PC-9 (cell line): Measurements from ENCODE around the gene ARHGEF28. TPM values are rescaled to one million over a fixed set of nuclear protein-coding genes. Genes with fewer than 3 reads are reported as not detected.

Source experiments
- BruUV-seq: library from RNA; stranded (reverse); fragments of 400-500 nt; replicated peaks from 2 replicates; lab custom pipeline; 2021; lab: Mats Ljungman, UMichigan
- CTCF ChIA-PET: fragments of 300-600 bp; sonication (Branson Sonifier 250); formaldehyde crosslinking; loops from one replicate; lab custom pipeline; 2022; ENCODE audit warnings: antibody characterized with exemption; lab: Charles Lee
- POLR2A ChIA-PET: fragments of 300-600 bp; sonication (Branson Sonifier 250); formaldehyde crosslinking; loops from one replicate; lab custom pipeline; 2022; ENCODE audit warnings: antibody characterized with exemption; ENCODE audit not compliant: unreplicated experiment; lab: Charles Lee
- DNase-seq, 2 experiments: peaks; one replicate each; pipeline versions ENCODE4 v3.0.0 to v3.0.0-alpha.2; 2015 to 2022; ENCODE audit warnings: mixed read lengths in 1 of 2
- H2AFZ ChIP-seq: fragments of 200-600 bp; sonication (generic); 2 replicates; pipeline ENCODE4 v1.8.1; 2017; ENCODE audit warnings: antibody characterized with exemption
- H3F3A ChIP-seq: fragments of 200-600 bp; sonication (generic); 2 replicates; pipeline ENCODE4 v1.8.1; 2017; ENCODE audit warnings: antibody characterized with exemption, mild to moderate bottlenecking, low read depth; ENCODE audit not compliant: insufficient read depth
- H3K27ac ChIP-seq: fragments of 200-600 bp; sonication (generic); 2 replicates; pipeline ENCODE4 v1.6.1; 2016; ENCODE audit warnings: mixed run types
- H3K27me3 ChIP-seq: fragments of 200-600 bp; sonication (generic); 2 replicates; pipeline ENCODE4 v1.6.1; 2016; ENCODE audit warnings: low read depth, mixed run types; ENCODE audit not compliant: insufficient read depth
- H3K36me3 ChIP-seq: fragments of 200-600 bp; sonication (generic); 2 replicates; pipeline ENCODE4 v1.6.1; 2016; ENCODE audit warnings: low read depth, mixed run types
- H3K4me1 ChIP-seq: fragments of 200-600 bp; sonication (generic); replicated peaks from 2 replicates; pipeline ENCODE4 v1.6.1; 2016; ENCODE audit warnings: mixed run types; ENCODE audit not compliant: insufficient read depth
- H3K4me2 ChIP-seq: fragments of 200-600 bp; sonication (generic); 2 replicates; pipeline ENCODE4 v1.6.1; 2017; ENCODE audit warnings: mixed run types
- H3K4me3 ChIP-seq: fragments of 200-600 bp; sonication (generic); 2 replicates; pipeline ENCODE4 v1.6.1; 2016; ENCODE audit warnings: mixed run types
- H3K79me2 ChIP-seq: fragments of 200-600 bp; sonication (generic); 2 replicates; pipeline ENCODE4 v1.6.1; 2017; ENCODE audit warnings: low read depth, mixed run types
- H3K9me2 ChIP-seq: fragments of 200-600 bp; sonication (generic); 2 replicates; pipeline ENCODE4 v1.8.1; 2017; ENCODE audit warnings: mild to moderate bottlenecking; ENCODE audit not compliant: insufficient read depth
- H3K9me3 ChIP-seq: fragments of 200-600 bp; sonication (generic); 2 replicates; pipeline ENCODE4 v1.8.1; 2016; ENCODE audit warnings: low read depth; ENCODE audit not compliant: insufficient read depth
- H4K20me1 ChIP-seq: fragments of 200-600 bp; sonication (generic); 2 replicates; pipeline ENCODE4 v1.8.1; 2017; ENCODE audit not compliant: insufficient read depth
- EZH2 ChIP-seq: fragments of 200-600 bp; sonication (generic); IDR thresholded peaks from 2 replicates; pipeline ENCODE4 v1.8.0; 2017; ENCODE audit warnings: antibody characterized with exemption, low read depth
- intact Hi-C: fragments of 100-400 bp; cut with micrococcal nuclease; formaldehyde crosslinking; loops from one replicate; pipeline ENCODE4 v1.10.0; 2022; ENCODE audit not compliant: unreplicated experiment
- total RNA-seq: library from RNA; stranded (reverse); gene quantifications from 2 replicates; pipeline ENCODE4 v1.2.3, GENCODE V29; 2021
- TF ChIP-seq, protein P1 (sequence below): fragments of 200-600 bp; sonication (generic); conservative IDR thresholded peaks from 2 replicates; pipeline ENCODE4 v1.6.1; 2017; ENCODE audit warnings: mixed run types, antibody characterized with exemption, mild to moderate bottlenecking, moderate library complexity

ARHGEF28 gene
- total RNA-seq, 1 experiment from 2014 or later, result 77.5 TPM

DNA sequence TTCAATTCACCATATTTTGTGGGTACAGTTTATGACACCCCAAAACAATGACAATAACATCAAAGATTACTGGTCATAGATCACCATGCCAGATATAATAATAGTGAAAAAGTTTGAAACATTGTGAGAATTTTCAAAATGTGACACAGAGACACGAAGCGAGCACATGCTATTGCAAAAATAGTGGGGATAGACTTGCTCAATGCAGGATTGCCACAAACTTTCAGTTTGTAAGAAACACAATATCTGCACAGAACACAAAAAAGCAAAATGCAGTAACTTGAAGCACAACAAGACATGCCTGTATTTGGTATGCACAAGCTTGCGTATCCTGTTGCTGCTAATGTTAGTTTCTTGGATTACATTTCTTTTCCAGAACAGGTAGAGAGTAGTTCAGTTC is 35.8 kb downstream of the ARHGEF28 start:
- BruUV-seq, result no TSS peak
- H3K79me2 ChIP-seq, result peaks cover 98% of the 10 kb centered on the region
- ChIA-PET POLR2A (no interaction called here), CTCF (no interaction called here)
- peaks cover 2% of the 10 kb centered on the region; the same call in 1 of the 2 replicates for H3F3A ChIP-seq
- DNase-seq, result no peak
- H3K9me2 ChIP-seq, result no peaks in the 10 kb centered on the region
- intact Hi-C loops, result no loop called here
- H4K20me1 ChIP-seq, result no peaks in the 10 kb centered on the region
- H3K4me1 ChIP-seq, result no peaks in the 10 kb centered on the region
- peaks cover 9% of the 10 kb centered on the region; the same call in 1 of the 2 replicates for H3K36me3 ChIP-seq
- TF ChIP-seq, protein P1, sequence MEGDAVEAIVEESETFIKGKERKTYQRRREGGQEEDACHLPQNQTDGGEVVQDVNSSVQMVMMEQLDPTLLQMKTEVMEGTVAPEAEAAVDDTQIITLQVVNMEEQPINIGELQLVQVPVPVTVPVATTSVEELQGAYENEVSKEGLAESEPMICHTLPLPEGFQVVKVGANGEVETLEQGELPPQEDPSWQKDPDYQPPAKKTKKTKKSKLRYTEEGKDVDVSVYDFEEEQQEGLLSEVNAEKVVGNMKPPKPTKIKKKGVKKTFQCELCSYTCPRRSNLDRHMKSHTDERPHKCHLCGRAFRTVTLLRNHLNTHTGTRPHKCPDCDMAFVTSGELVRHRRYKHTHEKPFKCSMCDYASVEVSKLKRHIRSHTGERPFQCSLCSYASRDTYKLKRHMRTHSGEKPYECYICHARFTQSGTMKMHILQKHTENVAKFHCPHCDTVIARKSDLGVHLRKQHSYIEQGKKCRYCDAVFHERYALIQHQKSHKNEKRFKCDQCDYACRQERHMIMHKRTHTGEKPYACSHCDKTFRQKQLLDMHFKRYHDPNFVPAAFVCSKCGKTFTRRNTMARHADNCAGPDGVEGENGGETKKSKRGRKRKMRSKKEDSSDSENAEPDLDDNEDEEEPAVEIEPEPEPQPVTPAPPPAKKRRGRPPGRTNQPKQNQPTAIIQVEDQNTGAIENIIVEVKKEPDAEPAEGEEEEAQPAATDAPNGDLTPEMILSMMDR, result no peak
- TF ChIP-seq EZH2, result no peak
- no peak overlapping the region for H3K4me3 ChIP-seq
- H3K27ac ChIP-seq, result no peak overlapping the region
- H3K4me2 ChIP-seq, result no peak overlapping the region
- H3K9me3 ChIP-seq, result no peaks in the 10 kb centered on the region
- no peak overlapping the region for H2AFZ ChIP-seq
- H3K27me3 ChIP-seq, result no peaks in the 10 kb centered on the region

DNA sequence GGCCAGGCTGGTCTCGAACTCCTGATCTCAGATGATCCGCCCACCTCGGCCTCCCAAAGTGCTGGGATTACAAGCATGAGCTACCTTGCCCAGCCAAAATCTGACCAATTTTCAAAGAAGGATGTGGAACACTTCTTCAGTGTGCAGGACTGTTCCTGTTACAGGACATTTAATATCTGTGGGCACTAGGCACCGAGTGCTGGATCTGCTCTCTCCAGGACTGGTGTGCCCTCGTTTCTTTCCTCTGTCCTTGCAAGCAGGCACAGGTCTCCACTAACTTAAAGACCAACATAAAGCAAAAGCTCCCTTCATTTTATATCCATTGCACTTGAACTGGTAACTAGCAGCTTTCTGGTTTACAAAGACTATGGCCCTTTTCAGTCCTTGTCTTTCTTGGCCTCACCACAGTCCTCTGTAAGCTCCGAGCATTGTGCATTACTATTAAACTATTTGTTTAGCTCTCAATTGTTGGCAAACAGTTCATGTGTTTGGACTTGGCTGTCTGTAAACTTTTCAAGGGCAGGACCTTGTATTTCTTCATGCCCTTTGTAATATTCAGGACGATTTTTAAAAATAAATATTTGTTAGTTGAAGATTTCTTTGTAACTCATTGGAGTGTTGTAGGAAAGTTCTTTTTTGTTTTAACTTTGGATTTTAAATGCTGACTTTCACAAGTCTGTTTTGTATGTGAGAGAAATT is 37.3 kb downstream of the ARHGEF28 start:
- Histone ChIP-seq H3K27ac (no peak overlapping the region), H3K4me2 (no peak overlapping the region)
- intact Hi-C loops, result no loop called here

DNA sequence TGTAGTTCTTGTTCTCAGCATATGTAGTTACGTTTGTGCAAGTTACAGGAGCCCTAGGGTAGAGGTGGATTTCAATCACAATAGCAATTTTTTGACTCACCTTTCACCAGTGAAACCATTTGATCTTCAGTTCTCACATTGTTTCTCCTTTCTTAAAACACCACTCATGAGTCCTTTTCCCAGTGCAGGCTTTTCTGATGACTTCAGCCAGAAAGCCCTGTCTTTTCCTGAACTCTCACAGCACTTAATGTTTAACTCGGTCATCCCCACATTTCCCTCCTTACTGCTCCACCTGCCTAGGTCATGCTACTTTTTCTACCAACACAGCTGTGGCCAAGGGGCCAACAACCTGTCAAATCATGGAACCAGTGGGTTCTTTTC is 37.9 kb downstream of the ARHGEF28 start:
- Histone ChIP-seq H3K9me3 (no peaks in the 10 kb centered on the region), H3K79me2 (peaks cover 92% of the 10 kb centered on the region), H2AFZ (no peak overlapping the region), H3F3A (peaks cover 2% of the 10 kb centered on the region; the same call in 1 of the 2 replicates), H3K4me2 (no peak overlapping the region), H3K27me3 (no peaks in the 10 kb centered on the region), H3K4me1 (peaks cover 7% of the 10 kb centered on the region; the same call in 1 of the 2 replicates), H3K9me2 (no peaks in the 10 kb centered on the region), H3K27ac (no peak overlapping the region), H3K4me3 (no peak overlapping the region), H4K20me1 (no peaks in the 10 kb centered on the region), H3K36me3 (peaks cover 9% of the 10 kb centered on the region; the same call in 1 of the 2 replicates)
- CTCF ChIA-PET, result no interaction called here
- BruUV-seq, result no TSS peak
- TF ChIP-seq EZH2, result no peak
- TF ChIP-seq, protein P1, result no peak
- POLR2A ChIA-PET, result no interaction called here
- no peak for DNase-seq
- intact Hi-C loops, result no loop called here

More for the DNA sequence above, 37.3 kb downstream of the ARHGEF28 start:
- H2AFZ ChIP-seq, result no peak overlapping the region
- no peak overlapping the region for H3K4me3 ChIP-seq
- no peak for DNase-seq
- peaks cover 9% of the 10 kb centered on the region; the same call in 1 of the 2 replicates for H3K36me3 ChIP-seq
- no peaks in the 10 kb centered on the region for H3K27me3 ChIP-seq
- POLR2A ChIA-PET, result no interaction called here
- no peak for TF ChIP-seq EZH2
- TF ChIP-seq, protein P1, result no peak
- peaks cover 2% of the 10 kb centered on the region; the same call in 1 of the 2 replicates for H3F3A ChIP-seq
- H3K79me2 ChIP-seq, result peaks cover 92% of the 10 kb centered on the region
- H3K4me1 ChIP-seq, result 0 out of 2 replicates have a peak, but pooled peaks cover 3% of the 10 kb centered on the region
- BruUV-seq, result no TSS peak
- no peaks in the 10 kb centered on the region for H3K9me3 ChIP-seq
- H4K20me1 ChIP-seq, result no peaks in the 10 kb centered on the region
- CTCF ChIA-PET, result interaction anchor here (1.2 kb wide), 1 partner anchor 41 kb away, joined by 6 read pairs; no protein-coding TSS in a partner anchor
- no peaks in the 10 kb centered on the region for H3K9me2 ChIP-seq
